Posterior cingulate gyrus (tissue), 11 donors: Measurements from ENCODE around the gene MRPS11.
"Not testable (repeated sequence)": the region's sequence is repeated elsewhere in the genome, so short reads cannot be mapped to it uniquely, and the experiment has no call there.

ENCODE experiments used
- DNase-seq, 10 donors: peaks; one replicate each; pipeline versions ENCODE4 v3.0.0 to v3.0.0-alpha.2; 2020 to 2021; ENCODE audit warnings: mixed read lengths in 3 of 10
- intact Hi-C: fragments of 100-400 bp; cut with DNase I; formaldehyde crosslinking; loops from one replicate; pipeline ENCODE4 v1.15.1; 2023

The MRPS11 gene

GRCh38 chr15:88487178-88487795 is 19.8 kb downstream of the MRPS11 start:
- no peak for DNase-seq
- intact Hi-C loops, result no loop called here

GRCh38 chr15:88487796-88488523 is 20.5 kb downstream of the MRPS11 start:
- intact Hi-C loops, result no loop called here
- DNase-seq, result no peak

DNA sequence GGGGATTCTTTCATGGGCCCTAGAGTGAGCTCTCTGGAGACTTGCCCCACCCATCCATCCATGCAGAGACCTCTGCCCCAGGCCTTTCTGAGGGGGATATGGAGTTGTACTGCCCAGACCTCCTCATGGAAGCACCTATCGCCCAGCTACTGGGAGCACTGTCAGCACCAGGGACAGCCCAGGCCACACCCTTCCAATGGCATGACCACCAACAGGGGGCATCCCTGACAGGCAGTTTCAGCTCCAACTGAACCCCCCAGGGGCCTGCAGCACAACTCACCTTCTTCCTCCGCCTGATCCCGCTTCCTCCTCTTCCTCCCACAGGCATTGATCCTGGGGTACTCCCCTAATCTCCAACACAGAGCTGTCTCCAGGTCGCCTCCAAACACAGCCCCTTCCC is 21.8 kb downstream of the MRPS11 start:
- peak in 1 of 10 donors; percentile 82 for DNase-seq
- intact Hi-C loops, result no loop called here

DNA sequence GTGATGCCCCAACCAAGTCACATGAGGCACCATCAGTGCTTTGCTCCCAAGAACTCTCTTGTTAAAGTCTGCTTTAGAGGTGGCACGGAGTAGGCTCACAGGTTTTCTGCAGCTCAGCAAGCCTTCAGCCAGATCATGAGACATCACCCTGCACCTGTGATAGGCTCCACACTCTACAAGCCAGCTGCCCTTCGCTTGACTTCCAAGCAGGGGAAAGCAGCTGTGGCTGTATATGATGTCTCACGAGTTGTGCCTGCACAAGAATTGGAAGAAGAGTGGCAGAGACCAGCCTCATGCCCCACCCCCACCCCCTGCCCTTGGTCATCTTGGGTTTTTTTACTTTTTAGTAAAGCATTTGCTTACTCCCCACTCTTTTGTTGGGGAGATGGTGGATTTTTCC is 22.5 kb downstream of the MRPS11 start:
- DNase-seq, result no peak
- intact Hi-C loops, result no loop called here

DNA sequence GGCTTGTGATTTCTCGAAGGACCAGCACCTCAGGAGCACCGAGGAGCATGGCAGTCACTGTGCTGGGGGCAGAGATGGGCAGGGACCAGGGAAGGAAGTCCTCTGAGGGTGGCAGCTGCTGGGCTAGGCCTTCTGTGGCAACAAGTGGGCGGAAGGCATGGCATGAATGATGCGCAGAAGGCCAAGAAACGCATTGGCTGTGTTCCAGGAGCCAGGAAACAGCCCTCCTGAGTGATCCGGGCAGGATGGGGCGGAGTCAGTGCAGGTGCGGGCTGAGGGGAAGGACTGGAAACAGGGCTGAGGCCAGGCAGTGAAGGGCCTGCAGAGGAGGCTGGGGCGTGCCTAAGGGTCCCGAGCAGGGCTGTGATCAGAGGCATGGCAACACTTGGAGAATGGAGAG is 23.6 kb downstream of the MRPS11 start:
- no peak for DNase-seq
- intact Hi-C loops, result no loop called here

- intact Hi-C loops, result no loop called here
- peak in 1 of 10 donors; percentile 72 for DNase-seq
Measured at GRCh38 chr15:88493844-88494243, 26.3 kb downstream of the MRPS11 start.

DNA sequence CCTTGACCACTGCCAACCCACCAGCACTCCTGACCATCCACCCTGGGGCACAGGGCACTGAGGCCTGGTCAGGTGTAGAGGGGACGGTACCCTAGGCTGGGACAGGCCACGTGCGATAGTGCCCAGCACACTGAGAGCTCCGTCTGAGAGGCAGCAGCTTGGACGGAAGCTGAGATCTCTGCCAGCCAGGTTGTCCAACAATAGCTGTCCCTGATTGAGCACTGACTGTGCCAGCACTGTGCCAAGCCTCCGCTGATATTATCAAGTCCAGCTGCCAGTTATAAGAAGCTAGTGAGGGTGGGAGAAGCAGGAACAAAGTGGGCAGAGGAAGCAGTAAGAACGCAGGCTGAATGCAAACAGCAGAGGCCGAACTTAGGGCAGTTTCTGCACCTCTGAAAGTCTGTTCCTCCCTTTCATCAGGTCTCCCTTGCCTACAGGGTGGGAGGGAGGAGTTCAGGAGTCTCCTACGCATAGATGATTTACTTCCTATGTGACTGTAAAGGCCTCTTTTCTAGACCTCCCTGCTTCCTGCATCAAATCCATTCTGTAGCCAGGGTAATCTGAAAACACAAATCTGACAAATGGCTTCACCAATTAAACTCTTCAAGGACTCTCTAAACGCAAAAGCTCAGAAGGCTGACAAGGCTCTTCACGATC is 29.7 kb downstream of the MRPS11 start:
- intact Hi-C loops, result no loop called here
- peak in 8 of 10 donors; percentile 37 to 92 (median 62) for DNase-seq

GRCh38 chr15:88498996-88499395 is 31.5 kb downstream of the MRPS11 start:
- no peak for DNase-seq
- intact Hi-C loops, result no loop called here

DNA sequence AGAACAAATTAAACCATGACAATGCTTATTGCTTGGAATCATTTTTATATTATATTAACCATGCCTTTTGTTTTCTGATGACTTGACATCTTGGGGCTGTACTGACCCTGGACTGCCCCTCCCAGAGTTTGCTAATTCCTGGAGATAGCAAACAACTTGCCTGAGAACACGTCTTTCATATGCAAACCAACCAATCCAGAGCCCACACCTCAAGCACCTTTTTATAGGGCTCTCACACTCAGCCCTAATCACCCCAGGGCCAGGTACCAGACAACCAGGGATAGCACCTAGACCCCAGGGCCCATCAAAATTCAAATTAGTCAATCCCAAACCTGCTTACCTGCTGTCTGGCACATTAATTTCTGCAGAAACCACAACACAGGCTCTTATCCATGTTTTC is 36.9 kb downstream of the MRPS11 start:
- no peak for DNase-seq
- intact Hi-C loops, result no loop called here

DNA sequence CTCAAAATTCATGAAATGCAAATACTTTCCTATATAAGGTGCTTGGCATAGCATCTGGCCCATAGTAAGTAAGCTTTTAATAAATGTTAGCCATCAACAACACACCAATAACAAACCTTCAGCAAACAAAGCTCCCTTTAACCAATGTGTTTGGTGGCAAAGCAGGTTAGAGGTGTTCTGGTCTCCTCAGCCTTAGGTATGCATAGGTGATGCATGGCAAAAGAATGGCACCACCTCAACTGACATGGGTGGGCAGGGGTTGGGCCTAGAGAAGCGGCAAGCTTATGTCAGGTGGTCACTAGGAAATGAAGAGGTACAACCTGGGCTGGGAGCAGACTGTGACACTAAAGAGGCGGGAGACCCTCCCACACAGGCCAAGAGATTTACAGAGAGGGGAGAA is 38.2 kb downstream of the MRPS11 start:
- peak in 1 of 10 donors; percentile 60 for DNase-seq
- intact Hi-C loops, result no loop called here

- intact Hi-C loops, result no loop called here
- DNase-seq, result no peak
Measured at GRCh38 chr15:88506628-88507027, 39.1 kb downstream of the MRPS11 start.

- no peak for DNase-seq
- intact Hi-C loops, result no loop called here
Measured at GRCh38 chr15:88509321-88509720, 41.8 kb downstream of the MRPS11 start.

- intact Hi-C loops, result no loop called here
- no peak for DNase-seq
Measured at GRCh38 chr15:88509964-88510363, 42.5 kb downstream of the MRPS11 start.

- intact Hi-C loops, result no loop called here
- DNase-seq, result no peak
Measured at GRCh38 chr15:88511161-88511560, 43.7 kb downstream of the MRPS11 start.

GRCh38 chr15:88512078-88512477 is 44.6 kb downstream of the MRPS11 start:
- intact Hi-C loops, result no loop called here
- DNase-seq, result no peak

DNA sequence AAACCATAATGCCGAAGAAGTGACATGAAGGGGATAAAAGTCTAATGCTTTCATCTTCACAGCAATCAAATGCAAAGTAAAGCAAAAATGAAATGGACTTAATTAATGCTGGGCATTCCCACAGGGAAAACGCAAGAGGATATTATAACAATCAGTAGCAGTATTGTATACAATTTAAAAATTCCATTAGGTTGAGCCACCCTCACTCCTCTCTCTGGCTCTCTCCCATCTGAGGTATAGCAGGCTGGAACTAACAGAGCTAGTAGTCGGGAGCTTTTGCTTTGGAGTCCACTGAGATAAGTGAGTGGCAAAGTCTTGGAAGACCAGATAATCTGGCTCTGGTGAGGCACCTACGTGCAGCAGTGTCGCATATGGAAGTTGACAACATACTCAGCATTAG is 45.1 kb downstream of the MRPS11 start:
- intact Hi-C loops, result no loop called here
- DNase-seq, result no peak

- no peak for DNase-seq
- intact Hi-C loops, result no loop called here
Measured at GRCh38 chr15:88513195-88513594, 45.7 kb downstream of the MRPS11 start.

GRCh38 chr15:88518903-88519302 is 51.4 kb downstream of the MRPS11 start:
- DNase-seq, result peak in 1 of 10 donors; percentile 62

DNA sequence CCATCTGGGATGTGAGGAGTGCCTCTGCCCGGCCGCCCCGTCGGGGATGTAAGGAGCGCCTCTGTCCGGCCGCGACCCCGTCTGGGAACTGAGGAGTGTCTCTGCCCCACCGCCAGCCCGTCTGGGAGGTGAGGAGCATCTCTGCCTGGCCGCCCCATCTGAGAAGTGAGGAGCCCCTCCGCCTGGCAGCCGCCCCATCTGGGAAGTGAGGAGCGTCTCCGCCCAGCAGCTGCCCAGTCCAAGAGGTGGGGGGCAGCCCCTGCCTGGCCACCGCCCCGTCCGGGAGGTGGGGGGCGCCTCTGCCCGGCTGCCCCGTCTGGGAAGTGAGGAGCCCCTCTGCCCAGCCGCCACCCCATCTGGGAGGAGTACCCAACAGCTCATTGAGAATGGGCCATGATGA is 56.6 kb downstream of the MRPS11 start:
- DNase-seq, result peak in 1 of 10 donors; percentile 67
- intact Hi-C loops, result not testable (repeated sequence)

More at GRCh38 chr15:88518903-88519302, 51.4 kb downstream of the MRPS11 start:
- intact Hi-C loops, result no loop called here

DNA sequence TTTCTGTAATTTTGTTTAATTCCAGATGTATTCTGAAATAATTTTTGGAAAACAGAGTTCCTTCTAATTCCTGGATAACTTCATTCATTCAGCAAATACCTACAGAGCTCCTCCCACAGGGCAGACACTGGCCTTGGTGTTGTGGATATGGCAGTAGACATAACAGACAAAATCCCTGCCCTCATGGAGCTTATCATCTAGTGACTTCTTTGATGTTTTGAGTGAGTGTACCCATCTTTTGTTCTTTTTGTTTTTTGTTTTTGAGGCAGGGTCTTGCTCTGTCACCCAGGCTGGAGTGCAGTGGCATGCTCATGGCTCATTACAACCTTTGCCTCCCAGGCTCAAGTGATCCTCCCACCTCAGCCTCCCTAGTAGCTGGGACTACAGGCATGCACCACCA is 57.9 kb downstream of the MRPS11 start:
- DNase-seq, result no peak
- intact Hi-C loops, result no loop called here

- DNase-seq, result no peak
- intact Hi-C loops, result no loop called here
Measured at GRCh38 chr15:88526247-88526879, 58.9 kb downstream of the MRPS11 start.
